ENCODE results near the gene QPRT.

DNA sequence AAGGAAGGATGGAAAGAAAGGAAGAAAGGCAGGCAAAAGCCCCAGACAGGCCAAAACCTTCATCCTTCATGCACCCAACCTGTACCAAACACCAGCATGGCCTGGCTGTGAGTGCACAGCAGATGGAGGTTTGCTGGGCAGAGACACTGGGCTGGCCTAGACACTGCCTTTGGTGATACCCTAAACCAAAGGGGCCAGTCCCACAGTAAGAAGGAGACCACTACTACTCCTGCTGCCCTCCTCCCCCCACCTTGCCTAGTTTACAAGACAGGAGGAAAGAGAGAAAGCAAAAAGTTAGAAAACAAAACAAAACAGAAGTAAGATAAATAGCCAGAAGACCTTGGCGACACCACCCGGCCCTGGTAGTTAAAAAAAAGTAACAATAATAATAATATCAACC lies 19.1 kb downstream of the QPRT start:
- TF ChIP-seq POLR2A (IDR thresholded peaks at IDR 0.05; ENCODE audit: borderline replicate concordance, extremely low read depth, insufficient read depth, insufficient read length) (no peak), ZFX (IDR thresholded peaks at IDR 0.05) (no peak), EZH2 (IDR thresholded peaks at IDR 0.05) (no peak), CEBPB (IDR thresholded peaks at IDR 0.05; ENCODE audit: low read depth) (no peak), POLR2AphosphoS5 (IDR thresholded peaks at IDR 0.05; ENCODE audit: low read depth, low read length) (no peak)
- TF ChIP-seq, protein P1, sequence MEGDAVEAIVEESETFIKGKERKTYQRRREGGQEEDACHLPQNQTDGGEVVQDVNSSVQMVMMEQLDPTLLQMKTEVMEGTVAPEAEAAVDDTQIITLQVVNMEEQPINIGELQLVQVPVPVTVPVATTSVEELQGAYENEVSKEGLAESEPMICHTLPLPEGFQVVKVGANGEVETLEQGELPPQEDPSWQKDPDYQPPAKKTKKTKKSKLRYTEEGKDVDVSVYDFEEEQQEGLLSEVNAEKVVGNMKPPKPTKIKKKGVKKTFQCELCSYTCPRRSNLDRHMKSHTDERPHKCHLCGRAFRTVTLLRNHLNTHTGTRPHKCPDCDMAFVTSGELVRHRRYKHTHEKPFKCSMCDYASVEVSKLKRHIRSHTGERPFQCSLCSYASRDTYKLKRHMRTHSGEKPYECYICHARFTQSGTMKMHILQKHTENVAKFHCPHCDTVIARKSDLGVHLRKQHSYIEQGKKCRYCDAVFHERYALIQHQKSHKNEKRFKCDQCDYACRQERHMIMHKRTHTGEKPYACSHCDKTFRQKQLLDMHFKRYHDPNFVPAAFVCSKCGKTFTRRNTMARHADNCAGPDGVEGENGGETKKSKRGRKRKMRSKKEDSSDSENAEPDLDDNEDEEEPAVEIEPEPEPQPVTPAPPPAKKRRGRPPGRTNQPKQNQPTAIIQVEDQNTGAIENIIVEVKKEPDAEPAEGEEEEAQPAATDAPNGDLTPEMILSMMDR (IDR thresholded peaks at IDR 0.05 in 2 of 3, conservative IDR thresholded peaks at IDR 0.05 in 1 of 3; ENCODE audit: borderline replicate concordance in 1 of 3, insufficient read depth in 1 of 3, low read depth in 2 of 3, low read length in 2 of 3) = no peak
- TF ChIP-seq, protein P2, sequence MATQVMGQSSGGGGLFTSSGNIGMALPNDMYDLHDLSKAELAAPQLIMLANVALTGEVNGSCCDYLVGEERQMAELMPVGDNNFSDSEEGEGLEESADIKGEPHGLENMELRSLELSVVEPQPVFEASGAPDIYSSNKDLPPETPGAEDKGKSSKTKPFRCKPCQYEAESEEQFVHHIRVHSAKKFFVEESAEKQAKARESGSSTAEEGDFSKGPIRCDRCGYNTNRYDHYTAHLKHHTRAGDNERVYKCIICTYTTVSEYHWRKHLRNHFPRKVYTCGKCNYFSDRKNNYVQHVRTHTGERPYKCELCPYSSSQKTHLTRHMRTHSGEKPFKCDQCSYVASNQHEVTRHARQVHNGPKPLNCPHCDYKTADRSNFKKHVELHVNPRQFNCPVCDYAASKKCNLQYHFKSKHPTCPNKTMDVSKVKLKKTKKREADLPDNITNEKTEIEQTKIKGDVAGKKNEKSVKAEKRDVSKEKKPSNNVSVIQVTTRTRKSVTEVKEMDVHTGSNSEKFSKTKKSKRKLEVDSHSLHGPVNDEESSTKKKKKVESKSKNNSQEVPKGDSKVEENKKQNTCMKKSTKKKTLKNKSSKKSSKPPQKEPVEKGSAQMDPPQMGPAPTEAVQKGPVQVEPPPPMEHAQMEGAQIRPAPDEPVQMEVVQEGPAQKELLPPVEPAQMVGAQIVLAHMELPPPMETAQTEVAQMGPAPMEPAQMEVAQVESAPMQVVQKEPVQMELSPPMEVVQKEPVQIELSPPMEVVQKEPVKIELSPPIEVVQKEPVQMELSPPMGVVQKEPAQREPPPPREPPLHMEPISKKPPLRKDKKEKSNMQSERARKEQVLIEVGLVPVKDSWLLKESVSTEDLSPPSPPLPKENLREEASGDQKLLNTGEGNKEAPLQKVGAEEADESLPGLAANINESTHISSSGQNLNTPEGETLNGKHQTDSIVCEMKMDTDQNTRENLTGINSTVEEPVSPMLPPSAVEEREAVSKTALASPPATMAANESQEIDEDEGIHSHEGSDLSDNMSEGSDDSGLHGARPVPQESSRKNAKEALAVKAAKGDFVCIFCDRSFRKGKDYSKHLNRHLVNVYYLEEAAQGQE (IDR thresholded peaks at IDR 0.05; ENCODE audit: low read depth) = no peak

All from HCT116 (cell line).